Nucleus accumbens (tissue), 56 donors: Measurements from ENCODE around the gene NCOA5.
"Not testable (repeated sequence)": the region's sequence is repeated elsewhere in the genome, so short reads cannot be mapped to it uniquely, and the experiment has no call there.

Experiments
- DNase-seq, 56 donors: peaks; one replicate each; lab custom pipeline; 2025; lab: John Stamatoyannopoulos, UW

NCOA5 gene

GRCh38 chr20:46099491-46100287 is 9.9 kb upstream of the NCOA5 start:
- peak in 8 of 56 donors; percentile 7 to 39 (median 14) for DNase-seq

DNA sequence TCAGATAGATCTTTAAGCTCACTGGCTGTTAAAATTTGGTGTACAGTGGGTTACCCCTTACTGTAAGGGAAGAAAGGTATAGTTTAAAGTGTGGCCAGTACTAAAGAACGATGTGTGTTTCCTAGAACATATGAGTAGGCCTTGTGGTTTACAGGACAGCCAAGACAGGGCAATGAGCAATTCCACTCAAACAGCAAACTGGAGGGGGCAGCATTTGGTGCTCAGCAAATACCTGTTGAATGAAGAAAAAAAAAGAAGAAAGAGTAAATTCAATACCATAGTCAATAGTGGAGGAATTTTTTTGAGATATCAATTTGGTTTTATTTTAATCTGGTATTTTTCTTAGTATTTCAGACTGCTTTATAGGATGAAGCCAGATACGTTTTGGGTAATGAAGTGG is 3.8 kb upstream of the NCOA5 start:
- DNase-seq: no peak

DNA sequence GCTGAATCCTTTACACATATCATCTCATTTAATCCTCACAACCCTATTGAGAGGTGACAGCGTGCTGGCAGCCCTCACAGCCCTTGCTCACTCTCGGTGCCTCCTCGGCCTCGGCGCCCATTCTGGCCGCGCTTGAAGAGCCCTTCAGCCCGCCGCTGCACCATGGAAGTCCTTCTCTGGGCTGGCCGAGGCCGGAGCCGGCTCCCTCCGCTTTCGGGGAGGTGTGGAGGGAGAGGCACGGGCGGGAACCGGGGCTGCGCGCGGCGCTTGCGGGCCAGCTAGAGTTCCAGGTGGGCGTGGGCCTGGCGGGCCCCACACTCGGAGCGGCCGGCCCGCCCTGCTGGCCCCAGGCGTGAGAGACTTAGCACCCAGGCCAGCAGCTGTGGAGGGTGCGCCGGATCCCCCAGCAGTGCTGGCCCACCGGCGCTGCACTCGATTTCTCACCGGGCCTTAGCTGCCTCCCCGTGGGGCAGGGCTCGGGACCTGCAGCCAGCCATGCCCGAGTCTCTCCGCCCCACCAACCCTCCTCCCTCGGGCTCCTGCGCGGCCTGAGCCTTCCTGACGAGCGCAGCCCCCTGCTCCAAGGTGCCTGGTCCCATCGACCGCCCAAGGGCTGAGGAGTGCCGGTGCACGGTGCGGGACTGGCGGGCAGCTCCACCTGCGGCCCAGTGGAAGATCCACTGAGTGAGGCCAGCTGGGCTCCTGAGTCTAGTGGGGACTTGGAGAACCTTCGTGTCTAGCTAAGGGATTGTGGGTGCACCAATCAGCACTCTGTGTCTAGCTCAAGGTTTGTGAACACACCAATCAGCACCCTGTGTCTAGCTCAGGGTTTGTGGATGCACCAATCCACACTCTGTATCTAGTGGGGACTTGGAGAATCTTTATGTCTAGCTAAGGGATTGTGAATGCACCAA is 2.1 kb upstream of the NCOA5 start:
- not testable (repeated sequence) for DNase-seq

DNA sequence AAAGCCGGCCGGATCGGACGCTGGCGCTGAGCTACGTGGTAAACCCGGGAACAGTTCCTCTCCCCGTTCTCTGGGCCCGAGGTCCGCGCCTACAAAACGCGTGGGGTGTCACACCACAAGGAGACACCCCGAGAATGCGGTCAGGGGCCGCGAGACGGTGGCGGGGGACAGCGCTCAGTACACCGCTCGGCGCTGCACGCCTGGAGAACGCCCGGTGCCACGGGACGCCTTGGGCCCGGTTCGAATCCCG is 670 bp downstream of the NCOA5 start:
- DNase-seq: peak in 8 of 56 donors; percentile 41 to 84 (median 64)

DNA sequence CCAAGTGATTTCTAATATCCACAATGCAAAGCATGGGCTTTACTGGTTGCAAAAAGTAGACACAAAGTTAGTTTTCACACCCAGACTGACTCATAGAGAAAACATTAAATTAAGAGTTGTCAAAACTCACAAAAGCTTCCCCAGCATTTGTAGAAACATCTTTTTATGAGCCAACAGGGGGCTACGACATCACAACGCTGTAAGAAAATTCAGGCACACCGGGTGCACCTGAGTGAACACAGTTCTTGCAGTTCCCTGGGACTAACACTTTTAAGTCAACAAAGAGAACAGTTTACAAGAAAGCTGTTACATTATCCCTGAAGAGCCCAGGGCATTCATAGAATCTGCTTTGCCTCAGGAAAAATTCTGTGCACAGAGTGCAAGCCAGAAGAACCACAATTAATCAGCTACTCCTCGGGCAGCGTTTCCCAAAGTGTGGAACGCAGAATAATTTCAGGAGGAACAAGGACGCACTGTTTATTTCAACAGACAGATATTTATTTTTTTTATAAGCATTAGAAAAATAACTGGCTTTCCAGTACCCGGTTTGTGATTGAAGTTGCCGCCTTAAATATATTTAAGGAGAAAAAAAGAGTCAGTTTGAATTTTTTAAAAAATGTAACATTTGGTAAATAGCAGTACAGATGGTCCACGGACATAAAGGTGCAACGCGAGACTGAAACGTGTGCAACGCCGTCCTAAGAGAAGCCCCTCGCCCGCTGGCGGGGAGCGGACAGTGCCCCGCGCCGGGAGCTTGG is 1.2 kb downstream of the NCOA5 start:
- DNase-seq: peak in 1 of 56 donors; percentile 9

DNA sequence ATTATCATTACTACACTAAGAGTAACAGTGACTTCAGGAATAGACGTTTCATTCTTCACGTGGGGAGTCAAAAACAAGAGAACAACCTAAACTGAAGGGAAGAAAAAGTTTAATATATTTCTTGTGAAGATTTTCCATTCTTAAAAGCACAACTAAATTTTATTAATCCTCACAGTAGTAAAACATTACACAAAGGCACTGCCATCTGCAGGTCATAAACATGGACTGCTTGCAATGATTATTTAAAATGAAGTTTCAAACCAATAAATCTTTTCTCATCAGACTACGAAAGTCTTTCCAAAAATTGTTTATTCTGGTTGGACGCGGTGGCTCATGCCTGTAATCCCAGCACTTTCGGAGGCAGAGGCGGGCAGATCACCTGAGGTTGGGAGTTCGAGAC is 2.6 kb downstream of the NCOA5 start:
- no peak for DNase-seq

DNA sequence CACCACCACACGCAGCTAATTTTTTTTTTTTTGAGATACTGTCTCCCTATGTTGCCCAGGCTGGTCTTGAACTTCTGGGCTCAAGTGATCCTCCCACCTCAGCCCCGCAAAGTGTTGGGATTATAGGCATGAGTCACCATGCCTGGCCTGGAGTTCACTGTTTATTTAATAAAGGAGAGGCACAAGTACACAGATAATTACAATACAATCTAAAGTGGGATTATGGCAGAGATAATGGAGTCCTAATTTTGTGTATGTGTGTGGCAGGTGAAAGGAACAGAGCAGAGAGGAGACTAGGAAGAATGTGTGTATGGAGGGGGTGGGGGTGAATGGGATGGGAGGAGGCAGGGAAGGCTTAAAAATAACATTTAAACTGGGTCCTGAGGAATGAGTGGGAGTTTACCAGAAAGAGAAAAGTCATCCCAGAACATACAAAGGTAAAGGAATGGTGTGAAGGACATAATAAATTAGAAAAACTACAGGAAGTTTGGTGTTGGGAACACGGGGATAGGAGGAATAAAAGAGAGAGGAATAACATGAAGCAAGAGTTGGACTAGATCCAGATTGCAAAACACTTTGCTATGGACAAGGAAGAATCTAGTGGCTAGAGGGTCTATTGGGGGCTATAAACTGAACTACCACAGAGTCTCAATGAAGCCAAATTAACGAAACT is 4.4 kb downstream of the NCOA5 start:
- DNase-seq: no peak

DNA sequence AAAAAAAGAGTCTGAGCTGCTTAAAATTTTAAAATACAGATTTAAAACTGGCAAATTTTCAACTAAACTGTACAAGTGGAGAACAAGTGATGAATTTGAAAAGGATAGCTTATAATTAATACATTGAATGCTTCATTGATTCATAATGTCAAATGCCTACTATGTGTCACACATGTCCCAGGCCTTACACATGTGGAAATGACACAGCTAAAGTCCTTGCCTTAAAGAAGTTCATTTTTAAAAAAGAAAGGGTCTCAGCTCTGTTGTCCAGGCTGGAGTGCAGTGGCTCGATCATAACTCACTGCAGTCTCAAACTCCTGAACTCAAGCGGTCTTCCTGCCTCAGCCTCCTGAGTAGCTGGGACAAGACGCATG is 5.0 kb downstream of the NCOA5 start:
- DNase-seq: no peak

DNA sequence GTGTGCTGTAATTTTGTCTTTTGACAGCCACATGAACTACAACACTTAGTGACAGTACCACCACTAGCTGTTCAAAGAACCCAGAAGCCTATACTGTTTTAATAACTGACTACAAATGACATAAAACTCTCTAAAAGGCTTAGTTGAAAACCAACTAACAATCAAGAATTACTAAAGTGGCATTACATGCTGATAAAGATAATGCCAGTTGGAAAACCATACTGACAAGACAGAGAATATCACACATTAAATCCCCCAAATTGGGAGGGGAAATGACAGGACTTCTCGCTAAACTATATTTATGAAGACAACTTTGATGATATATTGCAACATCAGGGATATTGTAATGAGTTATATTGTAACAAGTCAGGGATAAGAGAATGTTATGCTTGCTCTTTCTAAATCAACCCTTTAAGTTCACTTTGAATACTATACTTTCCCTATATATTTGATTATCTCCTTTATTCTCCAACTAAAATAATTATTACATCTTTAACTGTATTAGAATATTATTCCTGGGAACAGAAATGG is 6.2 kb downstream of the NCOA5 start:
- no peak for DNase-seq

- DNase-seq: no peak
Observed at GRCh38 chr20:46083101-46083500, 6.7 kb downstream of the NCOA5 start.

DNA sequence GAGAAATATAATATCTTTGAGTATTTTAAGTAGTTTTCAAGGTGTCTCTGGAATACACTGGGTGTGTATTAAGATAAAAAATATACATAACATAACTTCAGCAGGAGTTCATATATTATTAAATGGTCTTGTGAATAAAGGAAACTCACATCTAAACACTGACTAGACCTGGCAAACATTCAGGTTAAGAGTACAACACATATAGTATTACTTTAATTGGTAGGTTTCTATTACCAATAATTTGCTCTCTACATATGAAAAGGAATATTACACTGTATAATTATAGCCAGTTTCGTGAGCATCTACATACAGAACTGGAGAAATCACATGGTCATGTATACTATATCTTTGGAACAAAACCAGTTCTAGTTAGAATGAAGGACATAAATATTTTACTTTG is 8.7 kb downstream of the NCOA5 start:
- DNase-seq: no peak

DNA sequence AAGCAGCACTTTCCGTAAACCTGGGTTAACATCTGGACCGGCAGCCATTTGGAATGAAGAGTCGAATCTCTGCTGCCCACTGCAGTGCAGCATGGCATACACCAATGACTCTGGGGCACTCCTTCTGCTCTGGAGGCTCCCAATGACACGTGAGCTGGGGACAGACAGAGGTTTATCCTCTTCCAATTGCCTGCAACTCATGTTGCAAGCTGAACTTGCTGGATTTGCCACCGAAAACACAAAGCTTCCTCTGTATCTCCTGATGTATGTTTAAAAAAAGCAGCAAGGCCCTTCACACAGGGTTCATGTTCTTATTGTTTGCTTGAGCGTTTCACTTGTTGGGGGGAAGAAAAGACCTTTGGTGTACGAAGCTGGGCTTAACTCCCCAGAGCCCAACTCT is 10.8 kb downstream of the NCOA5 start:
- DNase-seq: peak in 9 of 56 donors; percentile 11 to 34 (median 21)

DNA sequence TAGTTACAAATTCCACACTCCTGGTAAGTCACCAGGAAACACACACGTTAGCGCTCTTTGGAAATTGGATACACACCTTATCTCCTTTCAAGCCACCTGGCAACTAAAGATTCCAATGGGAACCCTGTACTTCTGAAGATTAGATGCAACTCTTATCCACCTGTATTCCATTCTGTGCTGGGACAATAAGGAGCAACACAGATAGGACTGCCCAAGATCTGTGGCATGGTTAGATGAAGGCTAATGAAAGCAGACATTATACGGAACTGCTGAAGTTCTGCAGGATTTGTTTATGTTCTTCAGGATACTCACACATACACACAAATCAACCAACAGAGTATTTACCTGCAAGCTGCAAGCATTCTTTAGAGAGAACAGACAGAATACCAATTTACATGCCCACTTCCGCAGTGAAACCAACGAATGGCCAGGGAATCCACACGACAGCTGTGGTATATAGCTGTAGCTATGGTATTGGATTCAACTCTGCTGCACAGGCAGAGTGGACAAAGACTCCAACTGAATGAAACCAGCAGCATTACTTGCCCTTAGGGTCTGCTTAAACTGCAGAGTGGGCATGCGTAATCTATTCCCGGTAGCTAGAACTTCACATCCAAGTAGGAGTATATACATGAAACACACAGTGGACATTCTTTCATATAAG is 12.0 kb downstream of the NCOA5 start:
- no peak for DNase-seq

DNA sequence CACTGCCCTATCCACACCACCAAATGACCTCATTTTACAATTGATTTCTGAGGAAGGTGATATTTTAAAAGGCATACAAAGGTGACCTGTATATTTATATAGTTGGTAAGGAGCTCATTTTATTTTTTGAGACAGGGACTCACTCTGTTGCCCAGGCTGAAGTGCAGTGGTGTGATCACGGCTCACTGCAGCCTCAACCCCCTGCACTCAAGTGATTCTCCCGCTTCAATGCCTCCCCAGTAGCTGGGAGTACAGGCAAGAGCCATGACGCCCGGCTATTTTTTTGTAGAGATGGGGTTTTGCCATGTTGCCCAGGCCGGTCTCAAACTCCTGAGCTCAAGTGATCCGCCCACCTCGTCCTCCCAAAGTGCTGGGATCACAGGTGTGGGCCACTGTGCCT is 13.0 kb downstream of the NCOA5 start:
- DNase-seq: no peak

GRCh38 chr20:46074006-46074405 is 15.8 kb downstream of the NCOA5 start:
- no peak for DNase-seq

- no peak for DNase-seq
Observed at GRCh38 chr20:46073443-46073842, 16.3 kb downstream of the NCOA5 start.

DNA sequence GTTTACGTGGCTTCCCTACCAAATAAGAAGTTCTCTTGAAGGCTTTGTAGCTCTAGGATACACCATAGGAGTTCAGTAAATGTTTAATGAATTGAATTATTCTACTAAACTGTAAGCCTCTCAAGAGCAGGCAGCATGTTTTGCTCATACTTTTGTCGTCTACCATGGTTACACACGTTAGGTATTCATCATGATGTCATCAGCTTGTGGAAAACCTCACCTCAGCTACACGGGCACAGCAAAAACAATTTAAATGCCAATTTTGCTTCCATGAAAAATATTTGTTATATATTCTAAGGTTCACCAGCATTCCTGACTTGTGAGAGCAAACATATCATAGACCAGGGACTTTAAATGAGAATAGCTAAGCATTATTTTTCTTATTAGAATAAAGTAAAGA is 16.7 kb downstream of the NCOA5 start:
- no peak for DNase-seq

DNA sequence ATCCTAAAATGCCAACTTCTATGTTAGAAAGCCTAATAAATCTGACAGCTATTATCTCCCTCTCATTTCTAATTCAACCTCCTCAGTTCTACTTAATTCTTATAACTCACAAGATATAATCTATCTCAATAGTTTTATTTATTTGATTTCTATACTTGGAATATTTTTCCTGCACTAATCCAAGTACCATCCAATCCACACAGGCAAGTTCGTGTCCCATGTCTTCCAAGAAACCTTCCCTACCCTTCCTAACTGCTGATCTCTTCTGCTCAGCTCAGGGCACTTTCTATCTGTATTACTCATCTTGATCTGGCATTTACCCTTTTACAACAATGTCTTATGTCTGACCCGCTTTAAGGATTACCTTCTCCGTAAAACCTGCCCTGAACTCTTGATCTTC is 18.2 kb downstream of the NCOA5 start:
- DNase-seq: no peak

DNA sequence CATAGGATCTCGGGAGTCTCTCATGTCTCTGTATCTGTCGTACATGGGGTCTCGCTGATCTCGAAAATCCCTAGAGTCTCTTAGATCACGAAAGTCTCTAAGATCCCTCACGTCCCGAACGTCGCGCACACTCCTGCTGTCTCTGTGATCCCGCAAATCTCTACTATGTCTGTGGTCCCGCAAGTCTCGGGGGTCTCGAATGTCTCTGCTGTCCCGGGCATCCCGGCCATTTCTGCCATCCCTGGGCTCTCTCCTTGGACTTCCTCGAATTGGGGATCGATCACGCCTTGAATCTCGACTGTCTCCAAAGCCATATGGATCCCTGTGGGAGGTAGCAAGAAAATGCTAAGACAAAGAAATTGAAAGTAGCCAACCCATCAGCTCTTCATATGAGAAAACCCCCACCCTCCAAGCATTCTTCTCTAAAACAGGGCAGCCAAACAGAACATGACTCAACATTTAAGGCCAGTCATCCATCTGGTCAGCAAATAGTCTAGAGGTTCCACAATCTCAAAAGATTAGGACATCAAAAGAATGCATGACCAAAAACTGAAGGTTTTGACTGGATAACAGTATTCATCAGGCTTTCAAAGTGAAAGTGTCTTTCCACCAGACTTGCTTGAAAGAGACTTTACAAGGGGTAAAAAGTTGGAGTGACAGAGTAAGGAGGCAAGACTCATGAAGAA is 19.4 kb downstream of the NCOA5 start:
- DNase-seq: no peak
